ENCODE measurements around the gene MRAP.

MRAP gene

DNA sequence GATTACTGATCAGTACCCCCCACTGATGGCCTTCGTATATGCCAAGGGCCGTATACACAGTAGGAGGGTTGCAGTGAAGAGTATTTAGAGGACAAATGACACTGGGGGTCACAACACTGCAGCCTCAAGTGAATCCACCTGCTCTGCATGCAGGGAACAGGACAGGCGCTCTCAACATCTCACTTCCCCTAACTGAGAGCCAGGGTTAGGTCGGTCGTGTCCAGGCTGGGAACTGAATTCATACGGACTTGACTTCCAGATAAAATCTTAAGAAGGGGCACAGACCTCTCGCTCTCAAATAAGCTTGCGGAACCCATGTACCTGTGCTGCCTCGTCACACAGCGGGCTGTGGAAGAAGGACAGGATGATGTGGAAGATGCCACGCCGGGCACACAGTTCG, 22.8 kb downstream of the MRAP start:
- DNase-seq (ENCODE audit: low read depth in 4 of 4, low spot score in 1 of 4) = no peak

- no peak for DNase-seq (ENCODE audit: low read depth in 4 of 4, low spot score in 1 of 4)
Measured at GRCh38 chr21:32322103-32322502, 23.4 kb downstream of the MRAP start.

GRCh38 chr21:32322676-32323075, 24.0 kb downstream of the MRAP start:
- DNase-seq (ENCODE audit: low read depth in 4 of 4, low spot score in 1 of 4) = no peak

GRCh38 chr21:32325706-32326105, 27.1 kb downstream of the MRAP start:
- no peak for DNase-seq (ENCODE audit: low read depth in 4 of 4, low spot score in 1 of 4)

DNA sequence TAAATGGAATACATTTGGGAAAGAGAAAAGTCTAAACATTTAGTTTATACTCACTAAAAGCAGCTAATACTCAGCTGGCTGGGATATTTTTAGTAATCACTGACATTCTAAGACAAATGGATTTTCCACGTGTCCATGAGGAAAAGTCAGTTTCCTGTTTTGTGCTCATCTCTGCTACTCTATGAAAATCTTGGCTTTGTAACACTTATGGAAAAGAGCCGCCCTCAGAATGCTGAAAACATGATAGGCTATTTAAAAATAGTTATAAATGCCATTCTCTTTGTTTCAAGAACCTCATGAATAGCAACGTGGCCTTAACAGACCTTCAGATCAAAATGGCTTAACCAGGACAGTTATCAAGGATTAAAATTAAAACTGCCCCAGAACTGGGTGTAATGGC, 29.9 kb downstream of the MRAP start:
- DNase-seq (ENCODE audit: low read depth in 4 of 4, low spot score in 1 of 4) = no peak

GRCh38 chr21:32329331-32329730, 30.7 kb downstream of the MRAP start:
- DNase-seq (ENCODE audit: low read depth in 4 of 4, low spot score in 1 of 4) = no peak

DNA sequence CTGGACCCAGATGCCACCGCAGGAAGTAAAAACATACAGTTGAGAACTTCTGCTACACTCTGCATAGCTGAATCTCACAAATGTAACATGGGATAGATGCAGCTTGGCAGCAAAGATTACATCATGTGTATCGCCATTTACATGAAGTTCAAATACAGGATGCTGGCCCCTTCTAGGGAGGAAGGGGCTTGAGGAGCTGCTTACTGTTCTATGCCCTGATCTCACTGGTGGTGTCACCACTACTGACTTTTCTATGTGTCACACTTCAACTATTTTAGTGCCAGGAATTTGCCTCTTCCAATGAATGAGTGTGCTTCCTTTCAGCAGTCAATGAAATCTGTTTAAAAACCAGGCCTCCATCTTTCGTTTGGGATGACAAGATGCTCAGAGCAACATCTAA, 31.1 kb downstream of the MRAP start:
- no peak for DNase-seq (ENCODE audit: low read depth in 4 of 4, low spot score in 1 of 4)

GRCh38 chr21:32330784-32331311, 32.2 kb downstream of the MRAP start:
- DNase-seq (ENCODE audit: low read depth in 4 of 4, low spot score in 1 of 4) = no peak

GRCh38 chr21:32331444-32332305, 33.0 kb downstream of the MRAP start:
- no peak for DNase-seq (ENCODE audit: low read depth in 4 of 4, low spot score in 1 of 4)

DNA sequence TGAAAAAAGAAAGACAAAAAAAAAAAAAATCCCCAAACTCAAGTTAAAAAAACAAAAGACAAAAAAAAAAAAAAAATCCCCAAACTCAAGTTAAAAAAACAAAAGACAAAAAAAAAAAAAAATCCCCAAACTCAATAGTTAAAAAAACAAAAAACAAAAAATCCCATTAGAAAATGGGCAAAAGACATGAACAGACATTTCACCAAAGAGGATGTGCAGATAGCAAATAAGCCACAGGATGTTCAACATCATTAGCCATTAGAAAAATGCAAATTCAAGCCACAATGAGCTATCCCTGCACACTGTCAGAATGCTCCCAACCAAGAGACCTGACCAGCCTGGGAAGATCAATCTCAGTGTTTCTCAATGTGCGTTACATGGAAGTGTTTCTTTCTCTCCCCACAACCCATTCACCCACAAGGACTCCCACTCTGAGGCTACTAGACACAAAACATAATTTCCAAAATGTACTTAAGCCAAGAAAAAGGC, 33.9 kb downstream of the MRAP start:
- no peak for DNase-seq (ENCODE audit: low read depth in 4 of 4, low spot score in 1 of 4)

DNA sequence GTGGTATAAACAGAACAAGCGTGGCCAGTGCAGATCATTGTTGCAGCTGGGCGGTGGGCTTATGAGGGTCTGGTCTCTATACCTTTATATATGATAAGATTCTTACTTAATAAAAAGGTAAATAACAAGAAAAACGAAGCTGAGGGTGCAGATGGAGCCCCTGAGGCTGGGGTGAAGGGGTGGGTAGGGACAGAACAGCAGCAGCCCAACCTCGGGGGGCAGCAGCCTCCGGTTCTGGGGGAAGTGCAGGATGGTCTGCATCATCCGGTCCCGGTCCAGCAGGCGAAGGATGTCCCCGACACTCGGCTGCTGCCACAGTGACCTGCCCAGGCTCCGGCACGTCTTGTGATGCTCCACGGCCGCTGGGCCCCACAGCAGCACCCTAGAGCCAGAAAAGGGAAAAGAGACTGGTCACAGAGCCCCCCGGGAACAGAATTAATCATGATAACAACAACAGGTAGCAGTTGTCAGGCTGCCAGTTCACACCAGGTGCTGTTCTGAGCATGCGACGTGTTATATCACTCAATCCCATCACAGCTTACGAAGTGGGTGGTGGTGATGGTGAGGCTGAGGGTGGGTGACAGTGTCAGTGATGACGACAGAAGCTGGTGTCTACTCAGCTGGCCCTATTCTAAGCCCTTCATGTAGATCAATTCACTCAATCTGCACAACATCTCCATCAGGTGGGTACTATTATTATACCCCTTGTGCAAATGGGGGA, 35.5 kb downstream of the MRAP start:
- DNase-seq (ENCODE audit: low read depth in 4 of 4, low spot score in 1 of 4) = no peak

- no peak for DNase-seq (ENCODE audit: low read depth in 4 of 4, low spot score in 1 of 4)
Measured at GRCh38 chr21:32334980-32335531, 36.4 kb downstream of the MRAP start.

GRCh38 chr21:32335601-32336575, 37.2 kb downstream of the MRAP start:
- DNase-seq (ENCODE audit: low read depth in 4 of 4, low spot score in 1 of 4) = no peak

GRCh38 chr21:32336711-32337110, 38.1 kb downstream of the MRAP start:
- no peak for DNase-seq (ENCODE audit: low read depth in 4 of 4, low spot score in 1 of 4)

DNA sequence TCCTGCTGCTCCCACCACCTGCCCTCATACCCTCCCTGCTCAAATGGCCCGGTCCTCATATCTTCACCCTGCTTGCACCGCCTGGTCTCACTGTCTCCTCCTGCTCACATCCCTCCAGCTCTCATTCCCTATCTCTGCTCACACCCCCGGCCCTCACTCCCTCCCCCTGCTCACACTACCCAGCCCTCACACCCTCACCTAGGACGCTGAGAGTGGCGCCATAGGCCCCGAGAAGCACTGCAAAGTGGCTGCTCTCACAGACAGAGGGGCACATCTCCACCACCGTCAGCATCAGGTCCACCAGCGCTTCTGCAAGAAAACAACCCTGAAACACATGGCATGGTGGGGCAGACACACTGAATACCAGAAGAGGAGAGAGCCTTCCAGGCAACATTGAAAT, 38.6 kb downstream of the MRAP start:
- DNase-seq (ENCODE audit: low read depth in 4 of 4, low spot score in 1 of 4) = no peak

DNA sequence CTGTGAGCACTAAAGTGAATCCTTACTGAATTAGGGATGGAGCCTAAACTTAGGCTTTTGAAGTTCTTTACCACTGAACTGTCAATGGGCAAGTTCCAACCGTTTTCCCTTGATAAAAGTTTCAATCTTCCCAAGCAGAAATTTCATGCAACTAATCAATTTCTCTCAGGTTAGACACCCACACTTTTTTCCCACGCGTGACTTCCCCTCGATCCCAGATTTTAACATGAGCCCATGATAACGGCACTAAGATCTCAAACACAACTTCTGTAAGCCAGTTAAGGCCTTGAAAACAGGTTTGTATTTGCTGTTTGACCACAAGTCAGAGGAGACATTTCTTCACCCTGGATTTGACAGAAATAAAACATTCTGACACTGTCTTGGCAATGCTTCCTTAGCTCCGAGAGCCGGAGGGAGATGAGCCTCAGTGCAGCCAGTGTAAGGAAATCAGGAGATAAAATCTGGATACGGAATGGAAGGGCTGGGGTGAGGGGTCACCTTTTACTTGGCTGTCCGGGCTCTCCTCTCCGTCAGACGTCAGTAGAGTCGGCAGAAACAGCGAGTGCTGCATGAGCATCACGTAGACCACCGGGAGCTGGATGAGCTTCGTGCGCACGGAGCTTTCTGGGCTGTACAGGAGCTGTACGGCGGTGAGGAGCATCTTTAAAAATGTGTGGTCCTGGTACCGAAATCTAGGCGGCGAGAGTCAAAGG, 39.7 kb downstream of the MRAP start:
- no peak for DNase-seq (ENCODE audit: low read depth in 4 of 4, low spot score in 1 of 4)

GRCh38 chr21:32340863-32341848, 42.5 kb downstream of the MRAP start:
- no peak for DNase-seq (ENCODE audit: low read depth in 4 of 4, low spot score in 1 of 4)

GRCh38 chr21:32346951-32347350, 48.3 kb downstream of the MRAP start:
- no peak for DNase-seq (ENCODE audit: low read depth in 4 of 4, low spot score in 1 of 4)

- no peak for DNase-seq (ENCODE audit: low read depth in 4 of 4, low spot score in 1 of 4)
Measured at GRCh38 chr21:32347351-32347750, 48.7 kb downstream of the MRAP start.

All from stimulated activated CD4-positive, alpha-beta T cell treated with anti-CD3 and anti-CD28 coated beads, Interleukin-1b, Interleukin-23, amount 100 ng/mL, for 24 hours (primary cell).